ENCODE results near the gene FKBP1A. TPM values are rescaled to one million over a fixed set of nuclear protein-coding genes. Genes with fewer than 3 reads are reported as not detected.

The FKBP1A gene
- total and polyA plus RNA-seq, 2 donors from 2014 or later = 220 to 260 TPM

DNA sequence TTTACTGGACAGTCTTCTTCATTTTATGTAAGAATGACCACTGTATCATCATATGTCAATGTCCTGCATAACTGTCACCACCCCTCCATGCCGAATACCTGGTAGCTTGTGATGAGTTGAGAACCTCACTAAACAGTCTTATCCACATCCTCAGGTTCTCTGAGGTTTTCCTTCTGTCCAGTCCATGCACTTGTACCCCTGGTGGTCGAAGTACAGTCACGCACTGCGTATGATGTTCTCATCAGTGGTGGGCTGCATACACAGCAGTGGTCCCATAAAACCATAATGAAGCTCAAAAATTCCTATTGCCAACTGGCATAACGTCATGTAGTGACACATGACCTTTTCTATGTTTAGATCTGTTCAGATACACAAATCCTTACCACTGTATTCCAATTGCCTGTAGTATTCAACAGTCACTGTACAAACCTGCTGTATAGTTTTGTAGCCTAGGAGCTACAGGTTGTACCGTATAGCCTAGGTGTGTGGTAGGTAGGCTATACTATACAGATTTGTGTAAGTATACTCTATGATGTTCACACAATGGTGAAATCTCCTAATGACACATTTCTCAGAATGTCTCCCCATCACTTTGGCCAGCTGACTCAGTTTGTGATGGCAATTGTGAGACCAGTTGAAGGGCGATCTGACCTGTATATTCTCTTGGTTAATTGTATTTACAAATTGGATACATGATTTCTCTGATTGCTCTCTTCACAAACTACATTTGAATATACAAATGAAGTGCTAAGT lies 32.6 kb downstream of the FKBP1A start:
- intact Hi-C loops (cut with DNase I) = no loop called here
- DNase-seq (no peak), FAIRE-seq (no peak)
- Histone ChIP-seq H3K9me3 (ENCODE audit: control insufficient read depth in 2 of 3, insufficient read depth in 1 of 3, low read length in 3 of 3) (no peaks in the 10 kb centered on the region), H3K4me1 (ENCODE audit: control insufficient read depth in 2 of 3, insufficient read depth in 2 of 3, low read depth in 1 of 3, low read length in 3 of 3) (no peaks in the 10 kb centered on the region), H3K27me3 (ENCODE audit: control insufficient read depth, insufficient read depth, low read length) (no peaks in the 10 kb centered on the region), H3K36me3 (ENCODE audit: control insufficient read depth in 2 of 3, insufficient read depth in 3 of 3, low read length in 3 of 3) (peaks cover 4 to 20% (median 10%) of the 10 kb centered on the region in 3 donors), H3K9ac (ENCODE audit: low read length in 3 of 3) (no peak overlapping the region), H3K27ac (ENCODE audit: low read depth in 2 of 2, low read length in 2 of 2) (no peak overlapping the region), H3K4me3 (ENCODE audit: low read length in 3 of 3) (no peak overlapping the region)
- TF ChIP-seq, protein P1, sequence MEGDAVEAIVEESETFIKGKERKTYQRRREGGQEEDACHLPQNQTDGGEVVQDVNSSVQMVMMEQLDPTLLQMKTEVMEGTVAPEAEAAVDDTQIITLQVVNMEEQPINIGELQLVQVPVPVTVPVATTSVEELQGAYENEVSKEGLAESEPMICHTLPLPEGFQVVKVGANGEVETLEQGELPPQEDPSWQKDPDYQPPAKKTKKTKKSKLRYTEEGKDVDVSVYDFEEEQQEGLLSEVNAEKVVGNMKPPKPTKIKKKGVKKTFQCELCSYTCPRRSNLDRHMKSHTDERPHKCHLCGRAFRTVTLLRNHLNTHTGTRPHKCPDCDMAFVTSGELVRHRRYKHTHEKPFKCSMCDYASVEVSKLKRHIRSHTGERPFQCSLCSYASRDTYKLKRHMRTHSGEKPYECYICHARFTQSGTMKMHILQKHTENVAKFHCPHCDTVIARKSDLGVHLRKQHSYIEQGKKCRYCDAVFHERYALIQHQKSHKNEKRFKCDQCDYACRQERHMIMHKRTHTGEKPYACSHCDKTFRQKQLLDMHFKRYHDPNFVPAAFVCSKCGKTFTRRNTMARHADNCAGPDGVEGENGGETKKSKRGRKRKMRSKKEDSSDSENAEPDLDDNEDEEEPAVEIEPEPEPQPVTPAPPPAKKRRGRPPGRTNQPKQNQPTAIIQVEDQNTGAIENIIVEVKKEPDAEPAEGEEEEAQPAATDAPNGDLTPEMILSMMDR (IDR thresholded peaks at IDR 0.05; ENCODE audit: borderline replicate concordance, extremely low read depth, insufficient read depth) = no peak

DNA sequence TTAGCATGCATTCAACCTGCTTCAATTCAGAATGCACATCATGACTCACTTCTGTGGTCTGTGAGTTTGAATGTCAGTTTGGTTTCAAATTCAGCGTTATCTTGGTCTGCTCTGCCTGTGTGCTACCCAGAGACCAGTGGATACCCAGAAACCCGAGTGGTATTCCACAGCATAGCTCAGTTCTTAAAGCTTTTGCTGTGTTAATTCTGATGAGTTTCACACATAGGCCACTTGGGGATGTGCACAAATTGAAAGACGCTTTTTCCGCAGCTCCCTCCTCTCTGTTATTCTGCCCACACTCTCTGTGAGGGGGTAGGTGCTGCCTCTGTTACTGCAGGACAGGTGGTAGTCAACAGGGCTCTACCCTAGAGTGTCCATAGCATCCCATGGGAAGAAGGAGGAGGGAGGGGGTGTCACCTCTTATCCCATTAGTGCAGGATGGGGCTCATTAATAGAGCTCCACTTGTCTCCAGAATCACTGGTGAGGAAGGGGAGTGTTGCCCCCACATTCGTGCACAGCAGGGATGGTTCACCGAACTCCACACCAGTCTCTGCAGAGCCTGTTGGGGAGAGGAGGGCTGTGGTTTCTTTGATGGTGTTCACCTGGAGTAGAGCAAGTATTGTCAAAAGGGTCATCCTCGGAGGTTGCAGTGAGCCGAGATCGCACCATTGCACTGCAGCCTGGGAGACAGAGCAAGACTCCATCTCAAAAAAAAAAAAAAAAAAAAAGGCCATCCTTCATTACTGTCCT lies 34.8 kb downstream of the FKBP1A start:
- Histone ChIP-seq H3K9ac (ENCODE audit: low read length in 3 of 3) (no peak overlapping the region), H3K4me1 (ENCODE audit: control insufficient read depth in 2 of 3, insufficient read depth in 2 of 3, low read depth in 1 of 3, low read length in 3 of 3) (no peaks in the 10 kb centered on the region), H3K4me3 (ENCODE audit: low read length in 3 of 3) (no peak overlapping the region), H3K36me3 (ENCODE audit: control insufficient read depth in 2 of 3, insufficient read depth in 3 of 3, low read length in 3 of 3) (peaks cover 4 to 18% (median 16%) of the 10 kb centered on the region in 3 donors), H3K27ac (ENCODE audit: low read depth in 2 of 2, low read length in 2 of 2) (no peak overlapping the region), H3K9me3 (ENCODE audit: control insufficient read depth in 2 of 3, insufficient read depth in 1 of 3, low read length in 3 of 3) (no peaks in the 10 kb centered on the region), H3K27me3 (ENCODE audit: control insufficient read depth, insufficient read depth, low read length) (no peaks in the 10 kb centered on the region)
- FAIRE-seq = no peak
- intact Hi-C loops (cut with DNase I) = no loop called here
- no peak for DNase-seq
- TF ChIP-seq, protein P1 (IDR thresholded peaks at IDR 0.05; ENCODE audit: borderline replicate concordance, extremely low read depth, insufficient read depth) = no peak

DNA sequence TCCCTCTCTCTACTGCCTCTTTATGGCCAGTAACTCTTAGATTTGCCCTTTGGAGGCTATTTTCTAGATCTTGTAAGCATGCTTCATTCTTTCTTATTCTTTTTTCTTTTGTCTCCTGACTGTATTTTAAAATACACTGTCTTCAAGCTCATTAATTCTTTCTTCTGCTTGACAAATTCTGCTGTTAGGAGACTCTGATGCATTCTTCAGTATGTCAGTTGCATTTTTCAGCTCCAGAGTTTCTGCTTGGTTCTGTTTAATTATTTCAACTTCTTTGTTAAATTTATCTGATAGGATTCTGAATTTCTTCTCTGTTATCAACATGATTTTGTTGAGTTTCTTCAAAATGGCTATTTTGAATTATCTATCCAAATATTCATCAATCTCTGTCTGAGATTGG lies 38.9 kb downstream of the FKBP1A start:
- FAIRE-seq = no peak
- Histone ChIP-seq H3K9ac (ENCODE audit: low read length in 3 of 3) (no peak overlapping the region), H3K4me1 (ENCODE audit: control insufficient read depth in 2 of 3, insufficient read depth in 2 of 3, low read depth in 1 of 3, low read length in 3 of 3) (no peaks in the 10 kb centered on the region), H3K9me3 (ENCODE audit: control insufficient read depth in 2 of 3, insufficient read depth in 1 of 3, low read length in 3 of 3) (no peaks in the 10 kb centered on the region), H3K36me3 (ENCODE audit: control insufficient read depth in 2 of 3, insufficient read depth in 3 of 3, low read length in 3 of 3) (peaks cover 4 to 9% (median 8%) of the 10 kb centered on the region in 3 donors), H3K4me3 (ENCODE audit: low read length in 3 of 3) (no peak overlapping the region), H3K27ac (ENCODE audit: low read depth in 2 of 2, low read length in 2 of 2) (no peak overlapping the region), H3K27me3 (ENCODE audit: control insufficient read depth, insufficient read depth, low read length) (no peaks in the 10 kb centered on the region)
- DNase-seq = no peak
- TF ChIP-seq, protein P1 (IDR thresholded peaks at IDR 0.05; ENCODE audit: borderline replicate concordance, extremely low read depth, insufficient read depth) = no peak
- intact Hi-C loops (cut with DNase I) = no loop called here

All from kidney (tissue), 14 donors.